GM13977 (cell line): ENCODE data around the gene ABHD18.
"Not testable (repeated sequence)": the region's sequence is repeated elsewhere in the genome, so short reads cannot be mapped to it uniquely, and the experiment has no call there.

Experiments used
- DNase-seq: peaks from one replicate; pipeline ENCODE4 v3.0.0; 2012; ENCODE audit warnings: low spot score
- in situ Hi-C: fragments of 300-500 bp; cut with MboI; formaldehyde crosslinking; loops from one replicate; pipeline ENCODE4 v1.12.0; 2022; ENCODE audit warnings: low sequenced_read_pairs, low pct_unique_long_range_greater_than_20kb, mixed read lengths, inconsistent platforms; ENCODE audit not compliant: unreplicated experiment
- TF ChIP-seq, protein P1 (sequence below): IDR thresholded peaks from 2 replicates; pipeline ENCODE4 v1.5.1; 2012; ENCODE audit warnings: mild to moderate bottlenecking, control low read depth; ENCODE audit not compliant: insufficient read depth; ENCODE audit errors: extremely low read depth, missing control alignments

ABHD18 gene

DNA sequence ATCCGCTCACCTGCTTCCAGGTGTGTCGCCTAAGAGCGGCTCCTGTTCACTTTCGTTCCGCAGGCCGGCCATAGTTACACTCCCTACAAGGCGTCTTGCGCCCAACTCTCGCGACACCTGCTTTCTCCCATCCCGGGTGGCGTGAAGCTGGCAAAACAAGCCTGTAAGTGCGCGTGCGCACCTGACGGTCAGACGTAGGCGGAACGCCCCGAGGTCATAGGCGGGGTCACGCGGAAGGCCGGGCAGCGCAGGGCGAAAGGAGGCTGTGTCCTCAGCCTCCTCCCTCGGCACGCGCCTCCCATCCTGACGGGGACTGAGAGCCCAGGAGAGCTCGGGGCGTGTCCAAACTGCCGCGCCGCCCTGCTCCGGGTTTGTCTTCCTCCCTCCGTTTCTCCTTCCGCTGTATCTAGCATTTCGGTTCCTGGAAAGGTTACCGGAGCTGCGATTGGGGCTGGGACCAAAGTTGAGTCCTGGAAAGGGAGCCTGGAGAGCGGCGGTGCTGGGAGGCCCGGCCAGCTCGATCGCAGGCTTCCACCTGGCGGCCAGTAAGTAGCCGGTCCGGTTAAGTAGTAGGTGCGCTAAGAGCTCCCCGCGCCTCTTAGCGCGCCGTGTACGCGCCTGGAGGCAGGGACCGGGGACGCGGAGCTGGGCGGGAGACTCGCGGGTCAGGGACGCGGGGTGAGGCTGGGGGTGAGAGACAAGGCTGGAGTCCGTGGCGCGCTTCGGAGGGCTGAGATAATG lies at the start of gene ABHD18, which contains the start of gene MFSD8:
Gene ABHD18 (plus strand): TSS at position 345 of the 741 bp plus-strand sequence. CDS start 17,550 bp downstream, outside the sequence.
Gene MFSD8 (minus strand): TSS at position 112 of the 741 bp plus-strand sequence. CDS start 40 bp downstream, at position 72.
- DNase-seq: peak; percentile 96
- TF ChIP-seq, protein P1, sequence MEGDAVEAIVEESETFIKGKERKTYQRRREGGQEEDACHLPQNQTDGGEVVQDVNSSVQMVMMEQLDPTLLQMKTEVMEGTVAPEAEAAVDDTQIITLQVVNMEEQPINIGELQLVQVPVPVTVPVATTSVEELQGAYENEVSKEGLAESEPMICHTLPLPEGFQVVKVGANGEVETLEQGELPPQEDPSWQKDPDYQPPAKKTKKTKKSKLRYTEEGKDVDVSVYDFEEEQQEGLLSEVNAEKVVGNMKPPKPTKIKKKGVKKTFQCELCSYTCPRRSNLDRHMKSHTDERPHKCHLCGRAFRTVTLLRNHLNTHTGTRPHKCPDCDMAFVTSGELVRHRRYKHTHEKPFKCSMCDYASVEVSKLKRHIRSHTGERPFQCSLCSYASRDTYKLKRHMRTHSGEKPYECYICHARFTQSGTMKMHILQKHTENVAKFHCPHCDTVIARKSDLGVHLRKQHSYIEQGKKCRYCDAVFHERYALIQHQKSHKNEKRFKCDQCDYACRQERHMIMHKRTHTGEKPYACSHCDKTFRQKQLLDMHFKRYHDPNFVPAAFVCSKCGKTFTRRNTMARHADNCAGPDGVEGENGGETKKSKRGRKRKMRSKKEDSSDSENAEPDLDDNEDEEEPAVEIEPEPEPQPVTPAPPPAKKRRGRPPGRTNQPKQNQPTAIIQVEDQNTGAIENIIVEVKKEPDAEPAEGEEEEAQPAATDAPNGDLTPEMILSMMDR: peak; percentile 39
- in situ Hi-C loops: no loop called here

DNA sequence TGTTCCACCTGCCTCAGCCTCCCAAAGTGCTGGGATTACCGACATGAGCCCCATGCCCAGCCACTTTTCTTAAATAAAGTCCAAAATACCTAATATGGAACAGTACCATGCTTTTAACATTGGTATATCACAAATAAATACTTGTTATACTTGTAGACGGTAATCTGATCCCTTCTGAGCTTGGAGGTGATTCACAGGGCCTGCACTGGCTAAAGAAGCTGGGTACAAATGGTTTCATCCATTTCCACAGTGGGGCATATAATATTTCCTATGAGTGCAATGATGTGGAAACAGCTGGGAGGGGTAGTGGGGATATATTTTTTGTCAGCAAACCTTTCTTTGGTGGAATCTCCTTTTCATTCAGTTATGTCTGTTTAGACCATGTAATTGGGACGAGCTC lies 48.7 kb upstream of the ABHD18 start:
- TF ChIP-seq, protein P1: no peak
- in situ Hi-C loops: no loop called here
- DNase-seq: no peak

DNA sequence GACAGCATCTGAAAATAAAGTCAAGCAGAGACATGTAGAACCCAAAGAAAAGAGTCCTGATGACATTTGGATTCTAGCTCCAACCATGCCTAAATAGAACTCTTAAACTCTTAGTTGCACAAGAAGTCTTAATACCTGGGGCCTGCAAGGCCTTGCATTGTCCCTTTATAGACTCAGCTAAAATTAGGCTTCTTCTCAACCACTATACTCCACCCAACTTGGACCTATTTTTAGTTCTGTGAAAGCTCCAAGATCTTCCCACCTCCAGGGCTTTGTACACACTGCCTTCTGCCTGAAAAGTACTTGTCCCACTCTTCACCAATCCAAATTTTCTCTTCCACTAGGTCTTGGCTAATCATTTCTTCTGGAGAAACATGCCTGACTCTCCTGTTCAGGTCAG lies 48.1 kb upstream of the ABHD18 start:
- TF ChIP-seq, protein P1: no peak
- DNase-seq: no peak
- in situ Hi-C loops: no loop called here

DNA sequence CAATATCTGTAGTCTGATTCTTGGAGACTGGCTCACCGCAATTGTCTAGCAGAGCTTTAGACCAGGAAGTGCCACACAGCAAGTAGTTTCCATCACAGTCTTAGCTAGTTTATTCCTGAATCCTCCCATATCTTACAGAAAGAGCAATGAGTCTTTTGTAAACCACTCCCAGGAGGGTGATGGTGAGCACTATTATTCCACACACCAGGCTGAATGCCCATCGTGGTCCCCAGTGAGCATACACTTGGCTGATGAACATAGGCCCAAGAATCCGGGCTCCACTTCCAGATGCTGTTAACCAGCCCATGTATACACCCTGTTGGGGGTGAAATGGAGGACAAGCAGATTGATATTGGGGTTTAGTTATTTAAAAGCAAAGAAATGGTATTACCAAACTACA lies 44.7 kb upstream of the ABHD18 start:
- DNase-seq: no peak
- in situ Hi-C loops: no loop called here
- TF ChIP-seq, protein P1: no peak

- TF ChIP-seq, protein P1: no peak
- no peak for DNase-seq
- in situ Hi-C loops: no loop called here
Measured at GRCh38 chr4:127922226-127922625, 43.0 kb upstream of the ABHD18 start.

DNA sequence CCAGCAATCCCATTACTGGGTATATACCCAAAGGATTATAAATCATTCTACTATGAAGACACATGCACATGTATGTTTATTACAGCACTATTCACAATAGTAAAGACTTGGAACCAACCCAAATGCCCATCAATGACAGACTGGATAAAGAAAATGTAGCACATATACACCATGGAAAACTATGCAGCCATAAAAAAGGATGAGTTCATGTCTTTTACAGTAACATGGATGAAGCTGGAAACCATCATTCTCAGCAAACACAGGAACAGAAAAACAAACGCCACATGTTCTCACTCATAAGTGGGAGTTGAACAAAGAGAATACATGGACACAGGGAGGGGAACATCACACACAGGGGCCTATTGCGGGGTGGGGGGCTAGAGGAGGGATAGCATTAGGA lies 39.5 kb upstream of the ABHD18 start:
- DNase-seq, in situ Hi-C loops: not testable (repeated sequence)

DNA sequence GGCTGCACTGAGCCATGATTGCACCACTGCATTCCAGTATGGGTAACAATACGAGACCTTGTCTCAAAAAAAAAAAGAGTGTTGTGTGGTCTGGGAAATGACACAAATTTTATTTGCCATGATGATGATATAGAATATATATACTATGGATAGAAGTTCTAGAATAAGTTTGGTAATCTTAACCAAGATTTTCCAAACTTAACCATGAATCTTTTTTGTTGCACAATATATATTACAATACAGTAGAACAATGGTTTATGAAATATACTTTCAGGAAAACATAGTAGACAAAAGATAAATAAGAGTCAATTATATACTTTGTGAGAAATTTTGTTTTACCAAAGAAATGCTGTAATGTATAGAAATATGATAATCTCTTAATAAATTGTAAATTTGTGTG lies 35.0 kb upstream of the ABHD18 start:
- in situ Hi-C loops: no loop called here
- TF ChIP-seq, protein P1: no peak
- DNase-seq: no peak

DNA sequence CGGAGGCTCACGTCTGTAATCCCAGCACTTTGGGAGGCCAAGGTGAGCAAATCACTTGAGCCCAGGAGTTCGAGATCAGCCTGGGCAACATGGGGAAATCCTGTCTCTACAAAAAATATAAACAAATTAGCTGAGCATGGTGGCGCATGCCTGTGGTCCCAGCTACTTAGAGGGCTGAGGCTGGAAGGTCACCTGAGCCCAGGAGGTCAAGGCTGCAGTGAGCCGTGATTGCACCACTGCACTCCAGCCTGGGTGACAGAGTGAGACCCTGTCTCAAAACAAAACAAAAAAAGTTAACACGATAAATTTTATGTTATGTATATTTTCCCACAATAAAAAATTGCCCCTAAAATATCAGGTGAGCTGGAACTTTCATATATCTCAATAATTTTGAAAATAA lies 33.4 kb upstream of the ABHD18 start:
- in situ Hi-C loops: not testable (repeated sequence)

More for the DNA sequence above, 33.4 kb upstream of the ABHD18 start:
- DNase-seq: not testable (repeated sequence)
